GM12878 (cell line): ENCODE data around the gene CAMP. TPM values are rescaled to one million over a fixed set of nuclear protein-coding genes. Genes with fewer than 3 reads are reported as not detected.
A peak's percentile ranks its signal among the peaks of the same experiment; 100 is the strongest.

Experiments used
- ATAC-seq: fragments of 200-7000 bp; cut with Tn5 transposase; 3 replicates; pipeline ENCODE4 v1.9.1; 2020; ENCODE audit warnings: mild to moderate bottlenecking, moderate library complexity
- BruUV-seq: library from RNA; stranded (reverse); fragments of 400-500 nt; replicated peaks from 2 replicates; lab custom pipeline; 2021; lab: Mats Ljungman, UMichigan
- CTCF ChIA-PET: fragments of 300-600 bp; sonication (Branson Sonifier 250); formaldehyde crosslinking; extraction: SDS; loops from one replicate; lab custom pipeline; 2021; ENCODE audit warnings: inconsistent platforms; lab: Yijun Ruan, JAX
- POLR2A ChIA-PET: fragments of 350-600 bp; formaldehyde crosslinking; extraction: SDS; loops from one replicate; lab custom pipeline; 2021; ENCODE audit warnings: inconsistent platforms; lab: Charles Lee
- RAD21 ChIA-PET: fragments of 300-600 bp; sonication (Branson Sonifier 250); formaldehyde crosslinking; loops from one replicate; lab custom pipeline; 2023; ENCODE audit warnings: antibody characterized with exemption; ENCODE audit not compliant: unreplicated experiment; lab: Charles Lee
- SMC1A ChIA-PET: fragments of 300-600 bp; sonication (Branson Sonifier 250); formaldehyde crosslinking; loops from one replicate; lab custom pipeline; 2023; ENCODE audit not compliant: unreplicated experiment, uncharacterized antibody; lab: Charles Lee
- DNase-seq: peaks from one replicate; pipeline ENCODE4 v3.0.0-alpha.2; 2011; ENCODE audit warnings: low read depth, low spot score
- FAIRE-seq: peaks from 3 replicates; lab custom pipeline; 2011; peaks lifted over from hg19 to GRCh38; lab: Jason Lieb, UNC
- H2AFZ ChIP-seq: 2 replicates; pipeline ENCODE4 v1.6.0; 2011; ENCODE audit warnings: low read depth, low read length, control low read depth; ENCODE audit not compliant: control insufficient read depth
- H3K27ac ChIP-seq: 2 replicates; pipeline ENCODE4 v1.5.1; 2011; ENCODE audit warnings: control low read depth; ENCODE audit not compliant: control insufficient read depth, insufficient read depth
- H3K27me3 ChIP-seq, 2 experiments: replicated peaks in 1 of 2; 2 replicates each; pipeline versions ENCODE4 v1.6.0 to v1.6.1; 2011; ENCODE audit warnings: low read length in 1 of 2; ENCODE audit not compliant: control insufficient read depth in 2 of 2, insufficient read depth in 2 of 2
- H3K36me3 ChIP-seq, 2 experiments: 2 replicates each; pipeline ENCODE4 v1.5.1; 2011; ENCODE audit warnings: low read length in 1 of 2; ENCODE audit not compliant: control insufficient read depth in 2 of 2, insufficient read depth in 2 of 2
- H3K4me1 ChIP-seq: 2 replicates; pipeline ENCODE4 v1.6.1; 2011; ENCODE audit warnings: mild to moderate bottlenecking, low read length, moderate library complexity, mixed read lengths; ENCODE audit not compliant: control insufficient read depth, insufficient read depth
- H3K4me2 ChIP-seq: 2 replicates; pipeline ENCODE4 v1.6.0; 2011; ENCODE audit warnings: control low read depth; ENCODE audit not compliant: control insufficient read depth, insufficient read depth
- H3K4me3 ChIP-seq: fragments of 200-600 bp; sonication (generic); 2 replicates; pipeline ENCODE4 v1.5.1; 2016
- H3K79me2 ChIP-seq: 2 replicates; pipeline ENCODE4 v1.6.0; 2011; ENCODE audit warnings: low read length; ENCODE audit not compliant: control insufficient read depth, insufficient read depth
- H3K9ac ChIP-seq: 2 replicates; pipeline ENCODE4 v1.8.0; 2011; ENCODE audit warnings: low read length, control low read depth, mixed read lengths; ENCODE audit not compliant: control insufficient read depth, insufficient read depth
- H3K9me3 ChIP-seq: replicated peaks from 3 replicates; pipeline ENCODE4 v1.5.1; 2011; ENCODE audit warnings: mild to moderate bottlenecking, low read length; ENCODE audit not compliant: control insufficient read depth, insufficient read depth
- H4K20me1 ChIP-seq: 2 replicates; pipeline ENCODE4 v1.6.0; 2011; ENCODE audit not compliant: control insufficient read depth, insufficient read depth
- CBFB ChIP-seq: IDR thresholded peaks from 2 replicates; pipeline ENCODE4 v1.6.1; 2016; ENCODE audit warnings: antibody characterized with exemption, low read depth
- CHD4 ChIP-seq: fragments of 200-600 bp; sonication (generic); IDR thresholded peaks from 2 replicates; pipeline ENCODE4 v1.6.1; 2016; ENCODE audit warnings: mild to moderate bottlenecking
- CREM ChIP-seq: IDR thresholded peaks from 2 replicates; pipeline ENCODE4 v1.6.1; 2014; ENCODE audit warnings: antibody characterized with exemption, low read depth
- EP300 ChIP-seq, 2 experiments: fragments of 150-350 bp in 1 of 2; IDR thresholded peaks; 2 replicates each; pipeline ENCODE4 v1.6.1; 2011 to 2012; ENCODE audit warnings: low read depth in 2 of 2, low read length in 2 of 2, borderline replicate concordance in 1 of 2, improper control_type of control experiment in 1 of 2, inconsistent platforms in 1 of 2; ENCODE audit not compliant: control insufficient read depth in 1 of 2
- ETV6 ChIP-seq, 2 experiments: fragments of 450-650 bp in 1 of 2; IDR thresholded peaks in 1 of 2; conservative IDR thresholded peaks in 1 of 2; 2 replicates each; pipeline ENCODE4 v1.6.1; 2014; ENCODE audit warnings: antibody characterized with exemption in 1 of 2, borderline replicate concordance in 1 of 2, low read depth in 1 of 2, mild to moderate bottlenecking in 1 of 2, moderate library complexity in 1 of 2
- GABPA ChIP-seq: IDR thresholded peaks from 2 replicates; pipeline ENCODE4 v1.6.1; 2014; ENCODE audit warnings: antibody characterized with exemption, low read depth, mild to moderate bottlenecking, inconsistent platforms
- KLF5 ChIP-seq: fragments of 450-650 bp; IDR thresholded peaks from 2 replicates; pipeline ENCODE4 v1.6.1; 2014; ENCODE audit warnings: mild to moderate bottlenecking; ENCODE audit not compliant: partially characterized antibody
- WGBS: methylation state at CpG from one replicate; pipeline ENCODE4 v1.1.6; 2016; ENCODE audit warnings: low lambda C conversion rate; ENCODE audit not compliant: insufficient replicate concordance, insufficient coverage; ENCODE audit errors: missing lambda C conversion rate; 5-methylcytosine and 5-hydroxymethylcytosine counted together
- in situ Hi-C: fragments of 300-500 bp; cut with MboI; formaldehyde crosslinking; loops from 9 replicates; pipeline ENCODE4 v1.14.3; 2018; ENCODE audit warnings: mixed read lengths
- intact Hi-C: fragments of 100-400 bp; cut with micrococcal nuclease; formaldehyde crosslinking; loops from one replicate; pipeline ENCODE4 v1.14.2; 2022; ENCODE audit not compliant: unreplicated experiment
- polyA plus RNA-seq, 11 experiments: library from polyadenylated mRNA; depleted of rRNA in 4 of 11; unstranded in 6 of 11; stranded (reverse) in 5 of 11; fragments of >200 nt; fragmentation: Nextera tagmentation in 4 of 11; fragmentation: Illumina TruSeq in 1 of 11; extraction: Ambion mirVana in 4 of 11; extraction: Trizol in 1 of 11; gene quantifications; 1 replicate in 1 of 11; 2 replicates in 10 of 11; pipeline versions ENCODE4 v1.2.1 to v1.2.3, GENCODE V29; 2011 to 2016; ENCODE audit warnings: inconsistent platforms in 2 of 11, missing spikeins in 2 of 11, low read depth in 1 of 11
- total RNA-seq, 4 experiments: library from RNA; depleted of rRNA in 3 of 4; stranded (reverse); fragments of >200 nt in 3 of 4; fragmentation: Illumina TruSeq in 1 of 4; extraction: Trizol in 1 of 4; gene quantifications; 2 replicates each; pipeline versions ENCODE4 v1.2.1 to v1.2.3, GENCODE V29; 2013 to 2021
- TF ChIP-seq, protein P1 (sequence below): IDR thresholded peaks from 2 replicates; pipeline ENCODE4 v1.6.1; 2012; ENCODE audit warnings: improper control_type of control experiment, low read depth, low read length; ENCODE audit not compliant: insufficient replicate concordance

Gene CAMP
- total and polyA plus RNA-seq, 10 of the 15 experiments (the other 5 are each of a cell fraction or from before 2014, with no cell fraction given), result 0.76 to 34.3 (median 7.6) TPM

DNA sequence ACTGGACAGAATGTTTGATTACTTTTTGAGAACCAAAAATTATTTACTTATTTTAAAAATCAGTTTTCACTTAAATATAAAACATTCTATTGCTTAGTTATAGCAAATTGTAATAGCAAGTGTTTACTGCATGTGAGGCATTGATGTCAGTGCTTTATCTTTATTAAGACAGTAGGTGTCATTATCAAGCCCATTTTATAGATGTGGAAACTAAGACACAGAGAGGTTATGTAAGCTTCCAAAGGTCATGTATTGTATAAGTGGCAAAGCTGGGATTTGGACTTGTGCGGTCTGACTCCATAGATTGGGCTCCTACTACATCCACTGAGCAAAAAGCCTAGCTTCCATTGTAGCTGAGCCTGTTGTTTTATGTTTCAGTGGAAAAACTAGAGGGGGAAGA lies 35.2 kb downstream of the CAMP start:
- TF ChIP-seq KLF5 (no peak), GABPA (no peak), CREM (no peak), ETV6 (conservative IDR thresholded peaks at IDR 0.05 in 1 of 2, IDR thresholded peaks at IDR 0.05 in 1 of 2; ENCODE audit: borderline replicate concordance in 1 of 2, low read depth in 1 of 2) (no peak), CHD4 (no peak), CBFB (no peak), EP300 (IDR thresholded peaks at IDR 0.05; ENCODE audit: borderline replicate concordance in 1 of 2, control insufficient read depth in 1 of 2, low read depth in 2 of 2, low read length in 2 of 2) (no peak)
- TF ChIP-seq, protein P1, sequence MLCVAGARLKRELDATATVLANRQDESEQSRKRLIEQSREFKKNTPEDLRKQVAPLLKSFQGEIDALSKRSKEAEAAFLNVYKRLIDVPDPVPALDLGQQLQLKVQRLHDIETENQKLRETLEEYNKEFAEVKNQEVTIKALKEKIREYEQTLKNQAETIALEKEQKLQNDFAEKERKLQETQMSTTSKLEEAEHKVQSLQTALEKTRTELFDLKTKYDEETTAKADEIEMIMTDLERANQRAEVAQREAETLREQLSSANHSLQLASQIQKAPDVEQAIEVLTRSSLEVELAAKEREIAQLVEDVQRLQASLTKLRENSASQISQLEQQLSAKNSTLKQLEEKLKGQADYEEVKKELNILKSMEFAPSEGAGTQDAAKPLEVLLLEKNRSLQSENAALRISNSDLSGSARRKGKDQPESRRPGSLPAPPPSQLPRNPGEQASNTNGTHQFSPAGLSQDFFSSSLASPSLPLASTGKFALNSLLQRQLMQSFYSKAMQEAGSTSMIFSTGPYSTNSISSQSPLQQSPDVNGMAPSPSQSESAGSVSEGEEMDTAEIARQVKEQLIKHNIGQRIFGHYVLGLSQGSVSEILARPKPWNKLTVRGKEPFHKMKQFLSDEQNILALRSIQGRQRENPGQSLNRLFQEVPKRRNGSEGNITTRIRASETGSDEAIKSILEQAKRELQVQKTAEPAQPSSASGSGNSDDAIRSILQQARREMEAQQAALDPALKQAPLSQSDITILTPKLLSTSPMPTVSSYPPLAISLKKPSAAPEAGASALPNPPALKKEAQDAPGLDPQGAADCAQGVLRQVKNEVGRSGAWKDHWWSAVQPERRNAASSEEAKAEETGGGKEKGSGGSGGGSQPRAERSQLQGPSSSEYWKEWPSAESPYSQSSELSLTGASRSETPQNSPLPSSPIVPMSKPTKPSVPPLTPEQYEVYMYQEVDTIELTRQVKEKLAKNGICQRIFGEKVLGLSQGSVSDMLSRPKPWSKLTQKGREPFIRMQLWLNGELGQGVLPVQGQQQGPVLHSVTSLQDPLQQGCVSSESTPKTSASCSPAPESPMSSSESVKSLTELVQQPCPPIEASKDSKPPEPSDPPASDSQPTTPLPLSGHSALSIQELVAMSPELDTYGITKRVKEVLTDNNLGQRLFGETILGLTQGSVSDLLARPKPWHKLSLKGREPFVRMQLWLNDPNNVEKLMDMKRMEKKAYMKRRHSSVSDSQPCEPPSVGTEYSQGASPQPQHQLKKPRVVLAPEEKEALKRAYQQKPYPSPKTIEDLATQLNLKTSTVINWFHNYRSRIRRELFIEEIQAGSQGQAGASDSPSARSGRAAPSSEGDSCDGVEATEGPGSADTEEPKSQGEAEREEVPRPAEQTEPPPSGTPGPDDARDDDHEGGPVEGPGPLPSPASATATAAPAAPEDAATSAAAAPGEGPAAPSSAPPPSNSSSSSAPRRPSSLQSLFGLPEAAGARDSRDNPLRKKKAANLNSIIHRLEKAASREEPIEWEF, result no peak
- WGBS, result 100% methylated on average over 1 of the region's 1 CpG
- ChIA-PET POLR2A (interaction anchor here (0.5 kb wide), 1 partner anchor 14 kb away, joined by 3 read pairs; no protein-coding TSS in a partner anchor), SMC1A (interaction anchor here (1.0 kb wide), 1 partner anchor 129 kb away, joined by 3 read pairs; no protein-coding TSS in a partner anchor), CTCF (interaction anchor here (0.9 to 3.8 kb wide), 3 partner anchors 15 to 177 kb away, joined by 3 to 17 read pairs (median 4); no protein-coding TSS in a partner anchor), RAD21 (no interaction called here)
- no peaks in the 10 kb centered on the region for H3K27me3 ChIP-seq
- FAIRE-seq (no peak), DNase-seq (no peak), ATAC-seq (no peak)
- no peak overlapping the region for H3K27ac ChIP-seq
- no peak overlapping the region for H3K4me2 ChIP-seq
- in situ Hi-C loops, result no loop called here
- H3K79me2 ChIP-seq, result peaks cover 27% of the 10 kb centered on the region
- no peak overlapping the region for H3K9ac ChIP-seq
- H3K4me3 ChIP-seq, result no peak overlapping the region
- intact Hi-C loops, result no loop called here
- no peaks in the 10 kb centered on the region for H4K20me1 ChIP-seq
- TSS peak; percentile 12 for BruUV-seq
- peaks cover 8 to 41% of the 10 kb centered on the region in 2 experiments for H3K36me3 ChIP-seq
- peaks cover 3% of the 10 kb centered on the region; the same call in 2 of the 3 replicates for H3K9me3 ChIP-seq
- H2AFZ ChIP-seq, result no peak overlapping the region
- H3K4me1 ChIP-seq, result no peaks in the 10 kb centered on the region
